GM10847 (cell line): ENCODE measurements around the gene TEC.

Experiments
- POLR2A ChIP-seq: IDR thresholded peaks from 2 replicates; pipeline ENCODE4 v1.6.1; 2011; ENCODE audit not compliant: insufficient read length; ENCODE audit errors: extremely low read depth

TEC gene

DNA sequence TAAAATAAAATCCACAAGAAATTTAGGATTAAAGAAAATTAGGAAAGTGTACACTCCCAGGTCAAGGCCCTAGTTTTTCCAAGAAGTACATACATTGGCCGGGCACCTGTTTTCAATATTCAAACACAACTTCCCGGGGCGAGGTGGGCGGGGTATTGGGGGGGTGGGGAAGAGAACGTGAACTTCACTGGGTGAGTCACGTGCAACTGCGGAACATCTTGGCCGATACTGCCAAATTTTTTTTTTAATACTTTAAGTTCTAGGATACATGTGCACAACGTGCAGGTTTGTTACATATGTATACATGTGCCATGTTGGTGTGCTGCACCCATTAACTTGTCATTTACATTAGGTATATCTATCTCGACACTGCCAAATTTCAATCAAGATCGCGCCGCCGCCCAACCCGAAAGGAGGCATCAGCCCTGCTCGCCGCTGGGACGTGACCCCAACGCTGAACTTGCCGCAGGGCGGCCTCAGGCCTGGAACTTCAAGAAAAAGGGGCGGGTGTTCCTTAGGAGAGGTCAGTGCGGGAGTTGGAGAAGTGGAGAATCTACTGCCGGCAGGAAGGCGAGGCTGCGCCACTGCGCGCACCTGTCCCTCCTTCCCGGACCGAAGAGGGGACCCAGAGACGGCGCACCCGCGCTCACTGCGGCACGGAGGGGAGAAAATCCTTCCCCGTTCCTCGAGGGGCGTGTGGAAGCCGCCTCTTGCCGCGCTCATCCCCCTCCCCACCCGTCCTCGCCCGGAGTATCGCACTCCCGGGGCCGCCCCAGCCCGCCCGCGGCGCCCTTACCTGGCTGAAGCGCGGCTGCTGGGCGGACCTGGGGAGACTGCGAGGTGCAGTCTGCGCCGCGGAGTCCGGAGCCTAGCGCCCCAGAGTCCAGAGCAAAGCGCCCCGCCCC, at the start of gene TEC:
Gene TEC, minus strand, starts transcription at position 883 of the 905 bp plus-strand sequence. CDS start 41,224 bp downstream, outside the sequence.
- TF ChIP-seq POLR2A = peak; percentile 84

- no peak for TF ChIP-seq POLR2A
Measured at GRCh38 chr4:48315728-48316630, 46.3 kb upstream of the TEC start.

- TF ChIP-seq POLR2A = no peak
Measured at GRCh38 chr4:48311896-48312295, 42.3 kb upstream of the TEC start.

DNA sequence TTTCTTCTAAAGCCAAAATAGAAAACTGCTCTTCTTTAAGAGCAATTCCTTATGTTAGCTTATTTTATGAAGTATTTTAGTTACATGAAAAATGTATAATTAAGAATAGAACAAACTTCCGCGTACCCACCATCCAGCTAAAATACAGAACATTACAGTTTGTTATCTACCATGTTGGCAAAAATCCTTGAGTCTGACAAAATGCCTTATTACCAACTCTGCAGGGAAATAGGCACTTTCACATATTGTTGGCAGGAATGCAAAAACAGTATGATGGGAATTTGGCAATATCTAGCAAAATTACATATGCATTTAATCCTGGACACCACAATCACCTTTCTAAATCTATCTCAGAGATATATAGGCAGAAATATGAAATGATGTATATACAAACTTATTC, 39.3 kb upstream of the TEC start:
- no peak for TF ChIP-seq POLR2A

DNA sequence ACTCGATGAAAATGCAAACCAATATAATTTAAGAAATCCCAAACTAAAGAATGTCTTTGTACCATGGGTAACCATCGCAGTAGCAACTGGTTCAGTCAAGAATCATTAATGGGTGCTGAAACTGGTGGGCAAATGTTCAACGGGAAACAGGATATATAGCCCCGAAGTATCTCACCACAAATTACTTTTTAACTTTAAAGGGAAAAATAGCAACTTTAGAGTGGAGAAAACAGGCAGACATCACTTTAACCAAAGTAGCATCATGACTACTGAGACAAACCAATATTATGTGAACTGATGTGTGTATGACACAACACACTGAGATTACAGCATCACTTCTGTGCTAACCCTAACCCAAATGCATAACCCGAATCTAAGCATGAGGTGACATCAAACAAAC, 37.9 kb upstream of the TEC start:
- no peak for TF ChIP-seq POLR2A

DNA sequence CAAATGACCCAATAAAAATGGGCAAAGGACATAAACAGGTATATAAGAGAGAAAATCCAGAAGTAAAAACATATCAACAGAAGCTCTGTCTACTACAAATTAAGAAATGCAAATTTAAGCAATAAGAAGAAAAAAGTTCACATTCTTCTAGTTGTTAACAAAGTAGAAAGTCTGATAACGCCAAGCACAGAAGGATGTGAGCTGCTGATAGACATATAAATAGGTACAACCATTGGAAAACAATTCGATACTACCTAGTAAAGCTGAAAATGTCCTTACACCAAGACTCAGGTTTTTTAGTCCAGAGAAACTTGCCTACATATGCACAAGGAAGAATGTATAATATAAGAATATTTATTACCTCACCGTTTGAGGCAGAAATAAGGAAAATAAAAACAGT, 35.9 kb upstream of the TEC start:
- no peak for TF ChIP-seq POLR2A

GRCh38 chr4:48300004-48300403, 30.4 kb upstream of the TEC start:
- TF ChIP-seq POLR2A = no peak

DNA sequence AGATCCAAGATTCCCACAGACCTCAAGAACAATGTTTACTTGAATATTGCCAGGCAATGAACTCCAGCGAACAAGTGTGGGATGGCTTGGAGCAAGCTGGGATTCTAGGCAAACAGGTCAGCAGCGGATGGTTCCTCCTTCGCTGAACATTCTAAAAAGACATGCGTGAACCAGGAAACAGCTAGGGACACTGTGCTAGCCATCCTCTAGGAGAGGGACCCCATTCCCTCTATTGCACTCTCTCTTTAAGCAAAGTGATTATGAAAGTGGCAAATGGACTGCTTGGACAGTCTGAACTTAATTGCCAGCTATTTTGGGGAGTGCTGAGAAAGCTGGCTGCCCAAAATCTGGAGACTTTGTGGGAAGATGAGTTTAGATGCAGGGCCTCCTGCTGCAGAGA, 29.9 kb upstream of the TEC start:
- no peak for TF ChIP-seq POLR2A

DNA sequence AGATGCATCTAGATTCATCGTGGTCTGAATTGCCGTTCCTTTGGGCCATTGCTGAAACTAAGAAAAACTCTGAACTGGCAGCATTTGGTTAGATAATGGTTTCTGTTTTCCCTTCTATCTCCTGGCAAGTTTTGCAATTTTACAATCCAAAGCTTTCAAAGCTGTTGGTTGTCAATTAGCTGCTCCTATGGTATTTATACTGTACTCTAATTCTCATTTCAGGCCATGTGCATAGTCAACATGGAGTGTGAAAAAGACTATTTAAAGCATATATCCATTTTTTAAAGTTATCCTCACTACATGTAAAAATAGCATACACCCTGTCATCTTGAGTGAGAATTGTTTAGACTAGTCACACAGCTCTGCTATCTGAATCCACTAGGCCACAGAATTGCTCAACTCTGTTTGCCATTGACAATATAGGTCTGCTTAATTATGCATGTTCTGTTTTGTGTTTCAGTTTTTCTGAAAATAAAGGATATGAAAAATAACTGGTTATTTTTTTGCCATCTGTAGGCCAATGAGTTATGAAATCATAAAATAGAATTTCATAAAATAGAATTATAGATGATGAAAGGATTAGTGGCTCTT, 27.7 kb upstream of the TEC start:
- TF ChIP-seq POLR2A = no peak

GRCh38 chr4:48296365-48296764, 26.7 kb upstream of the TEC start:
- no peak for TF ChIP-seq POLR2A

- TF ChIP-seq POLR2A = no peak
Measured at GRCh38 chr4:48295116-48295515, 25.5 kb upstream of the TEC start.

GRCh38 chr4:48290146-48290772, 20.6 kb upstream of the TEC start:
- TF ChIP-seq POLR2A = no peak

GRCh38 chr4:48275686-48276085, 6.0 kb upstream of the TEC start:
- TF ChIP-seq POLR2A = no peak

DNA sequence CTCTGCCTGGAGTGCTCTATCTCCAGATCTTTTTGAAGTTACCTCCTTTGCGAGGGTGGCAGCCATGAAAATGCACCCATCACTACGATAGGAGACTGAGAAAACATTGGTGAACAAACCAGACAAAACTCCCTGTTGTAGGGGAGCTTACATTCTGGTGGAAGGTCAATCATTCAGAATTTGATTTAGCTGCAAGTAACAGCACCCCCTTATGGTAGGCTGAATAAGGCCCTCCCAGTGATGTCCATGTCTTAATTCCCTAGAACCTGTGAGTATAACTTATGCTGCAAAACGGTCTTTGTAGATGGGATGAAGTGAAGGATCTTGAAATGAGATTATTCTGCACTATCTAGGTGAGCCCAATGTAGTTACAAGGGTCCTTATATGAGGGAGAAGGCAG, 5.6 kb upstream of the TEC start:
- TF ChIP-seq POLR2A = no peak

GRCh38 chr4:48271626-48272025, 2.0 kb upstream of the TEC start:
- no peak for TF ChIP-seq POLR2A
